NCI-H82 (cell line): ENCODE data around the gene PQBP1.
"Not testable (repeated sequence)": the region's sequence is repeated elsewhere in the genome, so short reads cannot be mapped to it uniquely, and the experiment has no call there.

Source experiments
- DNase-seq: peaks from one replicate; lab custom pipeline; 2025; lab: John Stamatoyannopoulos, UW

PQBP1 gene

GRCh38 chrX:48897625-48898306 lies at the start of gene PQBP1, which contains the start of gene TIMM17B:
TSS of gene PQBP1 (plus strand) at chrX:48897930. CDS start at chrX:48898510, 580 bp downstream.
TSS of gene TIMM17B (minus strand) at chrX:48897768. CDS start at chrX:48897749, 19 bp downstream.
- peak; percentile 98 for DNase-seq

GRCh38 chrX:48848847-48849246 lies 48.9 kb upstream of the PQBP1 start:
- DNase-seq = no peak

DNA sequence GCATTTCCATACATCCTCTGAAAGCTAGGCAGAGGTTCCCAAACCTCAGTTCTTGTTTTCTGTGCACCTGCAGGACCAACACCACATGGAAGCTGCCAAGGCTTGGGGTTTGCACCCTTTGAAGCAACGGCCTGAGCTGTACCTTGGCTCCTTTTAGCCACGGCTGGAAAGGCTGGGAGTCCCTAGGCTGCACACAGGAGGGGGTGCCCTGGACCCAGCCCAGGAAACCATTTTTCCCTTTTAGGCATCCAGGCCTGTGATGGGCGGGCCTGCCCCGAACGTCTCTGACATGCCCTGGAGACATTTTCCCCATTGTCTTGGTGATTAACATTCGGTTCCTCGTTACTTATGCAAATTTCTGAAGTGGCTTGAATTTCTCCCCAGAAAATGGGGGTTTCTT lies 44.9 kb upstream of the PQBP1 start:
- DNase-seq = no peak

- DNase-seq = not testable (repeated sequence)
Observed at GRCh38 chrX:48853494-48853893, 44.2 kb upstream of the PQBP1 start.

GRCh38 chrX:48854121-48854804 lies 43.5 kb upstream of the PQBP1 start:
- DNase-seq = not testable (repeated sequence)

GRCh38 chrX:48854898-48855297 lies 42.8 kb upstream of the PQBP1 start:
- peak; percentile 39 for DNase-seq

DNA sequence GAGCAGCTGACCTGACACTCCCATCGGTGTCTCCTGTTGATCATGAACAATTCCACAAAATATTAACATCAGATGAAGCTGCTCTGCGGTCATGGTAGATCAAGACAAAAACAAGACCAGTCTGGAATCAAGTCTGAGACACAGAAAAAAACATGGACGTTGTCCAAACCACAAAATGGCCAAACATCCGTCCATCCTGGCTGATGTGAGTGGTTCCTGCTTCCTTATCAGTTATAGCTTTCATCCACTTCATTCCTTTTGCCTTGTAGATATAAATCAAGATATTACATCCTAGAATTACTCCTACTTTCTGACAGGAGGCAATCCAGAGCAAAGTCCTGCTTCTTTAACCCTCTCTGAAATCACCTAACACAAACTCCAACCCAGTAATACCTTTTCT lies 33.5 kb upstream of the PQBP1 start:
- no peak for DNase-seq

DNA sequence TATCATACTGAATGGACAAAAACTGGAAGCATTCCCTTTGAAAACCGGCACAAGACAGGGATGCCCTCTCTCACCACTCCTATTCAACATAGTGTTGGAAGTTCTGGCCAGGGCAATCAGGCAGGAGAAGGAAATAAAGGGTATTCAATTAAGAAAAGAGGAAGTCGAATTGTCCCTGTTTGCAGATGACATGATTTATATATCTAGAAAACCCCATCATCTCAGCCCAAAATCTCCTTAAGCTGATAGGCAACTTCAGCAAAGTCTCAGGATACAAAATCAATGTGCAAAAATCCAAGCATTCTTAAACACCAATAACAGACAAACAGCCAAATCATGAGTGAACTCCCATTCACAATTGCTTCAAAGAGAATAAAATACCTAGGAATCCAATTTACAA lies 25.7 kb upstream of the PQBP1 start:
- not testable (repeated sequence) for DNase-seq

DNA sequence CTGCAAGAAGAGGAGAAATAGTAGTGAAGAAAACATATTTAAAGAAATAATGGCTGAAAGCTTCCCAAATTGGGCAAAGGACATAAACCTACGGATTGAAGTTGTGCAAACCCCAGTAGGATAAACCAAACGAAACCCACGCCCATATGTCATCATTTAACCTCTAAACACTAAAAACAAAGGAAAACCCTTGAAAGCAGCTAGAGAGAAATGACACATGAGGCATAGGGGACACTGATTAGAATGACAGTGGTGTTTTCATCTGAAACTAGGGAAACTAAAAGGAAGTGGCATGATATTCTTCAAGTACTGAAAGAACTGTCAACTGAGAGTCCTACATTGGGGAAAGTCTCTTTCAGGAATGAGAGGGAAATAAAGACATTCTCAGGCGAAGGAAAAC lies 20.8 kb upstream of the PQBP1 start:
- not testable (repeated sequence) for DNase-seq

DNA sequence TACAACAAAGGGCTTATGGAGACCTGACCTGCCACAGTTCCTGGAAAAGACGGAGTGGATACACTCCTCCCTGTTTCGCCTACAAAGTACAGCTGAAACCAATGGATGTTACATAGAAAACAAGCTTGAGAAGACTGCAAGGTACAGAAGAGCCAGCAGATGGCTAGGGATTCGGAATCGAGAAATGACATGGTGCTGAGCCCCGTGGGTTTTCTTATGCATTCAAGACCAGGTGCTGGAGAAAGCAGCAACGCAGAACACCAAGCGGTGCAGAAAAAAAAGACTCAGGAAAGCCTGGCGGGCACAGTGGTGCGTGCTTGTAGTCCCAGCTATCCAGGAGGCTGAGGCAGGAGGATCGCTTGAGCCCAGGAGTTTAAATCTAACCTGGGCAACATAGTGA lies 14.0 kb upstream of the PQBP1 start:
- DNase-seq = peak; percentile 62

DNA sequence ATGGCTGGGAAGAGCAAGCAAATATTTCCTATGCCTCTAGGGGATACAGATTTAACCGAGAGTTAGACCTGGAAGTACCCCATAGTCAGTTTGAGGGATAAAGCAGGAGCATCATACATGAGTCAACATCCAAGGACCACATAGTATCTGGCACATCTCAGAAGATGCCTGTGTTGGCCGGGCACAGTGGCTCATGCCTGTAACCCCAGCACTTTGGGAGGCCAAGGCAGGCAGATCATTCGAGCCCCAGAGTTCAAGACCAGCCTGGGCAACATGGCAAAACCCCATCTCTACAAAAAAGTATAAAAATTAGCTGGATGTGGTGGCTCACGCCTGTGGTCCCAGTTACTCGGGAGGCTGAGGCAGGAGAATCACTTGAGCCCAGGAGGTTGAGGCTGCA lies 11.1 kb upstream of the PQBP1 start:
- not testable (repeated sequence) for DNase-seq

DNA sequence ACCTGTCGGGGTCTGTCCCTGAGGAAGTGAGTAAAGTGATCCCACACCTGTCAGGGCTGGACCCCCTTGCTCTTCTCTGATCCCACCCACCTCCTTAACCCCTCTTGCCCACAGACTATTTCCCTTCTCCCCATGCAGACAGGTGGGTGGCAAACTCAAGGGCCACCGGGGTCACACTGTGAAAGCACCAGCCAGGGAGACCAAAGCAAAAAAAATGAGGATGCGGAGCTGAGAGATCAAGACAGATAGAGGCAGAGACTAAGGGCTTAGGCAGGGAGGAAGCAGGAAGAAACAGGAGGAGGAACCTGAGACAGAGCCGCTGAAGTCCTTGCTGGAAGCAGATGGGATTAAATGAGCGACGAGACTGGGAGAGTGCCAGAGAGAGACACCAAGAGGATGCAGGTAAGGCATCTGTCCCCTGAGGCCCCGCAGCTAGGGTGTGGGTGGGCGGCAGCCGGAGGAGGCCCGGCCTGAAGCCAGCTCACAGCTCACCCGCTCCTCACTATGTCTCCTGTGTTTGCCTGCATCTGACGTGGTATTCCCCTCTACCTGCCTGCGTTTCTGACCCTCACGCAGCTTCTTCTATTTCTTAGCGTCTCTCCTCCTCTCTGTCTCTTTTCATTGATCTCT lies 7.3 kb upstream of the PQBP1 start:
- DNase-seq = peak; percentile 81

- peak; percentile 44 for DNase-seq
Observed at GRCh38 chrX:48890934-48891401, 6.8 kb upstream of the PQBP1 start.

GRCh38 chrX:48891402-48892288 lies 6.1 kb upstream of the PQBP1 start:
- DNase-seq = peak; percentile 94

DNA sequence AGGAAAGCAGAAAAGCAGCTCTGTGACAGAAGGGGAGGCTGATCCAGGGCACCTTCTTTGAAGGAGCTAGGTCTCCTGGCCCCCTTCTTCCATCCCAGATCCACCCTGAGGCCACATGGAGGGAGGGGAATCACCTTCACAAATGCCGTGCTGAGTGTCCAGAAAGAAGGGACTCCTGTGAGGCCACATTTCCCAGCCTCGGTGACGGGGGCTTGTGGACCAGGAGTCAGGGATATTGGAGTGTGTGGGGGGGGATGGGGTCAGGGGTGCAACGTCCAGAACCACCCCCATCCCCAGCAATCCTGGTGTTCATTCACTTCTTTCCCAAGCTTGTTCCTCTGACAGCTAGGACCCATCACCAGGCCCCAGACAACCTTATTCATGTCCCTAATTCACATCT lies 4.8 kb upstream of the PQBP1 start:
- DNase-seq = no peak

DNA sequence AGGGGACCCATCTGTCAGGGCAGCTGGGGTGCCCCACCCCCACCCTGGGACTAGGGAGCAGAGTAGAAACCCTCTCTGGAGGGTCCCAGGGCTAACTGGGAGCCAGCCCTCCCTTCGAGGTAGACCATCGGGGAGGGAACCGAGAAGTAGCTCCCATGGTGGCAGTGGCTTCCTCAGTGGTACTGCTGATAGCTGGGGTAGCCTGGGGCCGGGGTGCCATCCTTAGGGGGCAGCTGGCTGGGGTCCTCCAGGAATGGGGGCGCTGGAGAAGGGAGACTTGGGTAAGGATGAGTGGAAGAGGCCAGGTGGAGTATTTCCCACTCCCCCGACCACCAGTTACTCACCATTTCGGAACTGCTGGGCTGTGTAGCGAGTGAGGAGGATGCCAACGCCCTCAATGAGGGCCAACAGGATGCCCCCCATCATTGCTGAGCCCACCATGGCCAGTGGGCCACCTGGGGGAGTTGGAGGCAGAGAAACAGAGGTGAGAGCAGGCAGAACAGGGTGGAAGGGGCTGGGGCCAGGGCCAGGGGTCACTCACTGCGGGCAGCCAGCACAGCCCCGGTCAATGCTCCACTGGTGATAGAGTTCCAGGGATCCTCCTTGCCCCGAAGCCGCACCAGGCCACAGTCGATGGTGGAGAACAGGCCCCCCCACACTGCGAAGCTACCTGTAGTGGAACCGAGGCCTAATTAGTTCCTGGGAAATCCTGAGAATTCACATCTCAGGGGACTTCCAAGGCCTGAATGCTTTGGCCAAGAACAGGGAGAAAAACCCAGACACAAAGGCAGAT lies 4.0 kb upstream of the PQBP1 start:
- DNase-seq = no peak

GRCh38 chrX:48894891-48895290 lies 2.8 kb upstream of the PQBP1 start:
- DNase-seq = no peak

GRCh38 chrX:48896611-48897011 lies 1.1 kb upstream of the PQBP1 start:
- DNase-seq = peak; percentile 40

DNA sequence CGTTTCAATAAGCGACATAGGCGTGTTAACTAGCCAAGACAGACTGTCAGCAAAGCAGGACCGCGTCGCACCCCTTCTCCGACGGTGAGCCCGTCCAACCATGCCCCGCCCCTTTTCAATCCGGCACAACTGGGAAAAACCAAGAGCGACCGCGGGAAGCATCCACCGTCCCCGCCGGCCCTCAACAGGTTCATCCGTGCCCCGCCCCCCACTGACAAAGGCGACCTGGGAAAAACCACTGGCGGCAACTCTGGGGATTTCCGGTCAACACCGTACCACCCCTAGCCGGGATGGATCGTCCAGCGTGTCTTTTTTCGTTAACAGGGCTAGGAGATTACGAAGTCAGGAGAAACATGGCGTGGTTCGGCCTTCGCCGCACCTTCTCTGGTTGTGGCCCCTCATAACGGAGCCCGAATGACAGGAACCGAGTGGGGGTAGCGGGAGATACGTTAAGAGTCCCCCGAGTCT lies 539 bp upstream of the PQBP1 start:
- DNase-seq = peak; percentile 91

DNA sequence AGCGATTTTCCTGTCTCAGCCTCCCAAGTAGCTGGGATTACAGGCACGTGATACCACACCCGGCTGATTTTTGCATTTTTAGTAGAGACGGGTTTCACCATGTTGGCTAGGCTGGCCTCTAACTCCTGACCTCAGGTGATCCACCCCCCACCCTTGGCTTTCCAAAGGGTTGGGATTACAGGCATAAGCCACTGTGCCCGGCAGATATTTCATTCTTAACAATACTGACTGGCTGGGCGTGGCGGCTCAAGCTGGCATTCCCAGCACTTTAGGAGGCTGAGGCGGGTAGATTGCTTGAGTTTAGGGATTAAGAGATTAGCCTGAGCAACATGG lies 1.3 kb downstream of the PQBP1 start:
- peak; percentile 81 for DNase-seq

DNA sequence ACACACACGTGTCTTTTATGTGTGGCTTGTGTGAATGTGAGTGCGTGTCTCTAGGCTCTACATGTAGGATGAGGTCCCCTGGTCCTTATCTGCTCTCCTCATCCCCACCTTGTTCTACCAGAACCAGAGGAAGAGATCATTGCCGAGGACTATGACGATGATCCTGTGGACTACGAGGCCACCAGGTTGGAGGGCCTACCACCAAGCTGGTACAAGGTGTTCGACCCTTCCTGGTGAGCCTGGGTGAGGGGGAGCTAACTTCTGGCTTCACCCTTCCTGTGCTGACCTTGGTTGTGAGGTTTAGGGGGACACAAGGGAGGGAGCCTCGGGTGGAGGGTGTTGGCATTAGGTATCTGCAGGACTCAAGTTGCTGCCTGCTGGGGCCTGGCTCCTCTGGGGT lies 3.3 kb downstream of the PQBP1 start:
- DNase-seq = no peak
